22Rv1 (cell line): Measurements from ENCODE around the gene FN3KRP.

Source experiments
- CTCF ChIP-seq: fragments of 450-650 bp; IDR thresholded peaks from 2 replicates; pipeline ENCODE4 v1.5.1; 2017; ENCODE audit warnings: mild to moderate bottlenecking
- ZFX ChIP-seq: fragments of 450-650 bp; IDR thresholded peaks from 2 replicates; pipeline ENCODE4 v1.6.1; 2017; ENCODE audit warnings: antibody characterized with exemption, borderline replicate concordance

- TF ChIP-seq CTCF: no peak
- no peak for TF ChIP-seq ZFX
Observed at GRCh38 chr17:82751171-82751570, 34.7 kb downstream of the FN3KRP start.
